ENCODE results near the gene PTPN3. TPM values are rescaled to one million over a fixed set of nuclear protein-coding genes. Genes with fewer than 3 reads are reported as not detected.

Gene PTPN3
- total RNA-seq, 1 donor from 2014 or later, result 38.6 TPM

- intact Hi-C loops (cut with DNase I), result no loop called here
- peak; percentile 80 for ATAC-seq (ENCODE audit: poor library complexity)
- DNase-seq, result no peak
Observed at GRCh38 chr9:109440797-109441287, 57.3 kb downstream of the PTPN3 start.

- intact Hi-C loops (cut with DNase I), result no loop called here
- ATAC-seq (ENCODE audit: poor library complexity) (peak; percentile 14), DNase-seq (no peak)
Observed at GRCh38 chr9:109440117-109440515, 58.0 kb downstream of the PTPN3 start.

GRCh38 chr9:109439378-109440116, 58.6 kb downstream of the PTPN3 start:
- ATAC-seq (ENCODE audit: poor library complexity) (no peak), DNase-seq (no peak)
- intact Hi-C loops (cut with DNase I), result no loop called here

GRCh38 chr9:109437286-109437685, 60.8 kb downstream of the PTPN3 start:
- DNase-seq (no peak), ATAC-seq (ENCODE audit: poor library complexity) (peak; percentile 66)
- intact Hi-C loops (cut with DNase I), result no loop called here

- DNase-seq, result no peak
- intact Hi-C loops (cut with DNase I), result no loop called here
Observed at GRCh38 chr9:109436071-109436470, 62.0 kb downstream of the PTPN3 start.

GRCh38 chr9:109433476-109433875, 64.6 kb downstream of the PTPN3 start:
- ATAC-seq (ENCODE audit: poor library complexity) (no peak), DNase-seq (no peak)
- intact Hi-C loops (cut with DNase I), result no loop called here

More at GRCh38 chr9:109436071-109436470, 62.0 kb downstream of the PTPN3 start:
- no peak for ATAC-seq (ENCODE audit: poor library complexity)

- no peak for ATAC-seq (ENCODE audit: poor library complexity)
- no peak for DNase-seq
- intact Hi-C loops (cut with DNase I), result no loop called here
Observed at GRCh38 chr9:109430231-109430630, 67.9 kb downstream of the PTPN3 start.

GRCh38 chr9:109428854-109429253, 69.3 kb downstream of the PTPN3 start:
- DNase-seq (no peak), ATAC-seq (ENCODE audit: poor library complexity) (peak; percentile 82)

GRCh38 chr9:109427886-109428285, 70.2 kb downstream of the PTPN3 start:
- ATAC-seq (ENCODE audit: poor library complexity) (peak; percentile 33), DNase-seq (no peak)
- intact Hi-C loops (cut with DNase I), result no loop called here

More at GRCh38 chr9:109428854-109429253, 69.3 kb downstream of the PTPN3 start:
- intact Hi-C loops (cut with DNase I), result no loop called here

- no peak for ATAC-seq (ENCODE audit: poor library complexity)
- intact Hi-C loops (cut with DNase I), result no loop called here
- no peak for DNase-seq
Observed at GRCh38 chr9:109426626-109427402, 71.3 kb downstream of the PTPN3 start.

GRCh38 chr9:109424618-109425017, 73.5 kb downstream of the PTPN3 start:
- intact Hi-C loops (cut with DNase I), result no loop called here
- DNase-seq (no peak), ATAC-seq (ENCODE audit: poor library complexity) (no peak)

GRCh38 chr9:109423877-109424276, 74.2 kb downstream of the PTPN3 start:
- intact Hi-C loops (cut with DNase I), result no loop called here
- no peak for ATAC-seq (ENCODE audit: poor library complexity)
- no peak for DNase-seq

GRCh38 chr9:109422641-109423040, 75.5 kb downstream of the PTPN3 start:
- intact Hi-C loops (cut with DNase I), result no loop called here
- DNase-seq (no peak), ATAC-seq (ENCODE audit: poor library complexity) (no peak)

- intact Hi-C loops (cut with DNase I), result no loop called here
- peak; percentile 54 for DNase-seq
- ATAC-seq (ENCODE audit: poor library complexity), result peak; percentile 67
Observed at GRCh38 chr9:109421026-109421970, 76.8 kb downstream of the PTPN3 start.

- DNase-seq (no peak), ATAC-seq (ENCODE audit: poor library complexity) (no peak)
- intact Hi-C loops (cut with DNase I), result no loop called here
Observed at GRCh38 chr9:109419531-109419930, 78.6 kb downstream of the PTPN3 start.

GRCh38 chr9:109418827-109419226, 79.3 kb downstream of the PTPN3 start:
- DNase-seq (no peak), ATAC-seq (ENCODE audit: poor library complexity) (no peak)
- intact Hi-C loops (cut with DNase I), result no loop called here

GRCh38 chr9:109417585-109418544, 80.2 kb downstream of the PTPN3 start:
- ATAC-seq (ENCODE audit: poor library complexity) (peak; percentile 51), DNase-seq (no peak)
- intact Hi-C loops (cut with DNase I), result no loop called here

GRCh38 chr9:109417054-109417453, 81.1 kb downstream of the PTPN3 start:
- ATAC-seq (ENCODE audit: poor library complexity), result peak; percentile 55
- intact Hi-C loops (cut with DNase I), result no loop called here
- no peak for DNase-seq

All from Right ventricle myocardium superior (tissue), 1 donor.